HepG2 (cell line): ENCODE data around the gene RAPGEF6. TPM values are rescaled to one million over a fixed set of nuclear protein-coding genes. Genes with fewer than 3 reads are reported as not detected.

ENCODE experiments used
- AGO2 ChIP-seq: fragments of 200-400 bp; formaldehyde crosslinking; optimal IDR thresholded peaks from 2 replicates; pipeline ENCODE3; 2017; ENCODE audit warnings: mild to moderate bottlenecking, low read depth, low read length, moderate library complexity
- ARNT ChIP-seq: fragments of 450-650 bp; IDR thresholded peaks from 2 replicates; pipeline ENCODE4 v1.6.1; 2017
- BRCA1 ChIP-seq: sonication (generic); formaldehyde crosslinking; IDR thresholded peaks from 2 replicates; pipeline ENCODE4 v1.4.0; 2020; ENCODE audit warnings: missing genetic modification reagents
- KAT7 ChIP-seq: IDR thresholded peaks from 2 replicates; pipeline ENCODE4 v1.6.1; 2018; ENCODE audit warnings: borderline replicate concordance, missing compliant biosample characterization
- KDM1A ChIP-seq: IDR thresholded peaks from 2 replicates; pipeline ENCODE4 v1.6.1; 2016; ENCODE audit warnings: missing compliant biosample characterization
- RBFOX2 ChIP-seq: fragments of 200-400 bp; formaldehyde crosslinking; IDR thresholded peaks from 2 replicates; pipeline ENCODE4 v1.6.1; 2017; ENCODE audit warnings: low read depth, mild to moderate bottlenecking, low read length
- REXO4 ChIP-seq: sonication (generic); formaldehyde crosslinking; IDR thresholded peaks from 2 replicates; pipeline ENCODE4 v1.8.0; 2022; ENCODE audit warnings: missing genetic modification reagents, mild to moderate bottlenecking, borderline replicate concordance
- SATB2 ChIP-seq: sonication (generic); formaldehyde crosslinking; IDR thresholded peaks from 2 replicates; pipeline ENCODE4 v1.5.0; 2020; ENCODE audit warnings: missing genetic modification reagents
- SIN3A ChIP-seq: IDR thresholded peaks from 2 replicates; pipeline ENCODE4 v1.6.1; 2011; ENCODE audit warnings: low read depth, mild to moderate bottlenecking, control low read depth, low read length, borderline replicate concordance
- SMC3 ChIP-seq: IDR thresholded peaks from 2 replicates; pipeline ENCODE4 v1.6.1; 2011; ENCODE audit warnings: low read length, improper control_type of control experiment
- SNAPC2 ChIP-seq: sonication (generic); formaldehyde crosslinking; IDR thresholded peaks from 2 replicates; pipeline ENCODE4 v1.8.1; 2022; ENCODE audit warnings: mild to moderate bottlenecking, missing genetic modification reagents
- SRF ChIP-seq: IDR thresholded peaks from 2 replicates; pipeline ENCODE4 v1.6.1; 2011; ENCODE audit warnings: mild to moderate bottlenecking, low read depth, low read length, moderate library complexity
- TBX3 ChIP-seq: fragments of 450-650 bp; IDR thresholded peaks from 2 replicates; pipeline ENCODE4 v1.6.1; 2017; ENCODE audit warnings: antibody characterized with exemption, mild to moderate bottlenecking, inconsistent platforms, borderline replicate concordance
- TEAD2 ChIP-seq: sonication (generic); formaldehyde crosslinking; IDR thresholded peaks from 2 replicates; pipeline ENCODE4 v1.9.0; 2021; ENCODE audit warnings: missing genetic modification reagents
- ZBTB20 ChIP-seq: sonication (generic); formaldehyde crosslinking; IDR thresholded peaks from 2 replicates; pipeline ENCODE4 v1.8.1; 2023; ENCODE audit warnings: missing genetic modification reagents, low read depth, mild to moderate bottlenecking, borderline replicate concordance
- ZFP36L1 ChIP-seq: sonication (generic); formaldehyde crosslinking; IDR thresholded peaks from 2 replicates; pipeline ENCODE4 v1.8.0; 2022; ENCODE audit warnings: mild to moderate bottlenecking, missing genetic modification reagents, moderate library complexity
- ZFP62 ChIP-seq: sonication (generic); formaldehyde crosslinking; IDR thresholded peaks from 2 replicates; pipeline ENCODE4 v1.4.0; 2020; ENCODE audit warnings: missing genetic modification reagents
- ZMYM2 ChIP-seq: sonication (generic); formaldehyde crosslinking; IDR thresholded peaks from 2 replicates; pipeline ENCODE4 v1.8.0; 2022; ENCODE audit warnings: mild to moderate bottlenecking, missing genetic modification reagents
- ZNF24 ChIP-seq: fragments of 450-650 bp; IDR thresholded peaks from 2 replicates; pipeline ENCODE4 v1.6.1; 2017; ENCODE audit warnings: antibody characterized with exemption, mild to moderate bottlenecking
- ZNF335 ChIP-seq: sonication (generic); formaldehyde crosslinking; IDR thresholded peaks from 2 replicates; pipeline ENCODE4 v1.4.0; 2020; ENCODE audit warnings: missing genetic modification reagents
- ZNF446 ChIP-seq: sonication (generic); formaldehyde crosslinking; IDR thresholded peaks from 2 replicates; pipeline ENCODE4 v1.5.0; 2020; ENCODE audit warnings: mild to moderate bottlenecking, missing genetic modification reagents
- ZNF562 ChIP-seq: sonication (generic); formaldehyde crosslinking; IDR thresholded peaks from 2 replicates; pipeline ENCODE4 v1.8.0; 2022; ENCODE audit warnings: missing genetic modification reagents, borderline replicate concordance
- ZNF564 ChIP-seq: sonication (generic); formaldehyde crosslinking; IDR thresholded peaks from 2 replicates; pipeline ENCODE4 v1.8.1; 2023; ENCODE audit warnings: mild to moderate bottlenecking, missing genetic modification reagents
- ZNF644 ChIP-seq: IDR thresholded peaks from 2 replicates; pipeline ENCODE4 v1.6.1; 2016; ENCODE audit warnings: low read depth
- ZNF672 ChIP-seq: sonication (generic); formaldehyde crosslinking; IDR thresholded peaks from 2 replicates; pipeline ENCODE4 v1.8.1; 2022; ENCODE audit warnings: missing genetic modification reagents
- polyA plus RNA-seq, 8 experiments: library from polyadenylated mRNA; depleted of rRNA in 3 of 8; stranded (reverse) in 7 of 8; unstranded in 1 of 8; fragments of >200 nt; fragmentation: Illumina TruSeq in 4 of 8; extraction: Trizol in 4 of 8; gene quantifications; 2 replicates each; pipeline versions ENCODE4 v1.2.1 to v1.2.3, GENCODE V29; 2011 to 2016; ENCODE audit warnings: low read depth in 4 of 8, missing spikeins in 1 of 8, mixed read lengths in 1 of 8; ENCODE audit not compliant: insufficient read depth in 1 of 8
- total RNA-seq, 5 experiments: library from RNA; depleted of rRNA; stranded (reverse); fragments of >200 nt; fragmentation: Illumina TruSeq; extraction: Trizol; gene quantifications; 2 replicates each; pipeline ENCODE4 v1.2.3, GENCODE V29; 2016; ENCODE audit warnings: low read depth in 1 of 5
- TF ChIP-seq, protein P1 (sequence below): IDR thresholded peaks from 2 replicates; pipeline ENCODE4 v1.4.0; 2020; ENCODE audit warnings: mild to moderate bottlenecking, missing genetic modification reagents
- TF ChIP-seq, protein P2 (sequence below): sonication (generic); formaldehyde crosslinking; IDR thresholded peaks from 2 replicates; pipeline ENCODE4 v1.5.0; 2020; ENCODE audit warnings: mild to moderate bottlenecking, missing genetic modification reagents, borderline replicate concordance
- TF ChIP-seq, protein P3 (sequence below): sonication (generic); formaldehyde crosslinking; IDR thresholded peaks from 2 replicates; pipeline ENCODE4 v1.4.0; 2020; ENCODE audit warnings: missing genetic modification reagents

The RAPGEF6 gene
- total and polyA plus RNA-seq, 2 of the 13 experiments (the other 11 are each of a cell fraction or from before 2014, with no cell fraction given): 7.7 to 24.6 TPM

DNA sequence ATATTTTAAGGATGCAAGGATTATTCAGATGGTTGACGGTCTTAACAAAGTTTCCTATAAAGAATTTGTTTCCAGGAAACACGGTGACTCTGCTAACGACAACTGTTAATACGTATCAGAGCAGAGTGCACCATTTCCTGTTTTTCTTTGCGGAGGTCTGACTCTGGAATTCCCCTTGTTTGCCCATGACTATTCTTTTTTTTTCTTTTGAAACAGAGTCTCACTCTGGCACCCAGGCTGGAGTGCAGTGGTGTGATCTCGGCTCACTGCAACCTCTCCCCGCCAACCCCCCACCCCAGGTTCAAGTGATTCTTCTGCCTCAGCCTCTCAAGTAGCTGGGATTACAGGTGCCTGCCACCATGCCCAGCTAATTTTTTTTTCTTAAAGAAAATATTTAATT, 255.3 kb downstream of the RAPGEF6 start (continued):
- TF ChIP-seq TEAD2 (CRISPR knock-in tag) (no peak), AGO2 (no peak), ZNF446 (CRISPR knock-in tag) (no peak), ZNF564 (CRISPR knock-in tag) (no peak), SNAPC2 (CRISPR knock-in tag) (no peak), RBFOX2 (no peak), BRCA1 (CRISPR knock-in tag) (no peak), ARNT (no peak), ZFP36L1 (no peak), SATB2 (CRISPR knock-in tag) (no peak), ZNF24 (no peak), ZNF644 (CRISPR knock-in tag) (peak; percentile 34; the same call in 1 of the 2 replicates), ZFP62 (no peak), SMC3 (no peak), SRF (no peak), KDM1A (no peak), KAT7 (CRISPR knock-in tag) (no peak), ZMYM2 (no peak), REXO4 (no peak), SIN3A (no peak), ZBTB20 (CRISPR knock-in tag) (no peak), ZNF672 (CRISPR knock-in tag) (no peak), ZNF562 (CRISPR knock-in tag) (no peak), ZNF335 (CRISPR knock-in tag) (no peak), TBX3 (no peak)
- TF ChIP-seq, protein P1, sequence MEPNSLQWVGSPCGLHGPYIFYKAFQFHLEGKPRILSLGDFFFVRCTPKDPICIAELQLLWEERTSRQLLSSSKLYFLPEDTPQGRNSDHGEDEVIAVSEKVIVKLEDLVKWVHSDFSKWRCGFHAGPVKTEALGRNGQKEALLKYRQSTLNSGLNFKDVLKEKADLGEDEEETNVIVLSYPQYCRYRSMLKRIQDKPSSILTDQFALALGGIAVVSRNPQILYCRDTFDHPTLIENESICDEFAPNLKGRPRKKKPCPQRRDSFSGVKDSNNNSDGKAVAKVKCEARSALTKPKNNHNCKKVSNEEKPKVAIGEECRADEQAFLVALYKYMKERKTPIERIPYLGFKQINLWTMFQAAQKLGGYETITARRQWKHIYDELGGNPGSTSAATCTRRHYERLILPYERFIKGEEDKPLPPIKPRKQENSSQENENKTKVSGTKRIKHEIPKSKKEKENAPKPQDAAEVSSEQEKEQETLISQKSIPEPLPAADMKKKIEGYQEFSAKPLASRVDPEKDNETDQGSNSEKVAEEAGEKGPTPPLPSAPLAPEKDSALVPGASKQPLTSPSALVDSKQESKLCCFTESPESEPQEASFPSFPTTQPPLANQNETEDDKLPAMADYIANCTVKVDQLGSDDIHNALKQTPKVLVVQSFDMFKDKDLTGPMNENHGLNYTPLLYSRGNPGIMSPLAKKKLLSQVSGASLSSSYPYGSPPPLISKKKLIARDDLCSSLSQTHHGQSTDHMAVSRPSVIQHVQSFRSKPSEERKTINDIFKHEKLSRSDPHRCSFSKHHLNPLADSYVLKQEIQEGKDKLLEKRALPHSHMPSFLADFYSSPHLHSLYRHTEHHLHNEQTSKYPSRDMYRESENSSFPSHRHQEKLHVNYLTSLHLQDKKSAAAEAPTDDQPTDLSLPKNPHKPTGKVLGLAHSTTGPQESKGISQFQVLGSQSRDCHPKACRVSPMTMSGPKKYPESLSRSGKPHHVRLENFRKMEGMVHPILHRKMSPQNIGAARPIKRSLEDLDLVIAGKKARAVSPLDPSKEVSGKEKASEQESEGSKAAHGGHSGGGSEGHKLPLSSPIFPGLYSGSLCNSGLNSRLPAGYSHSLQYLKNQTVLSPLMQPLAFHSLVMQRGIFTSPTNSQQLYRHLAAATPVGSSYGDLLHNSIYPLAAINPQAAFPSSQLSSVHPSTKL (CRISPR knock-in tag): peak; percentile 73
- TF ChIP-seq, protein P2, sequence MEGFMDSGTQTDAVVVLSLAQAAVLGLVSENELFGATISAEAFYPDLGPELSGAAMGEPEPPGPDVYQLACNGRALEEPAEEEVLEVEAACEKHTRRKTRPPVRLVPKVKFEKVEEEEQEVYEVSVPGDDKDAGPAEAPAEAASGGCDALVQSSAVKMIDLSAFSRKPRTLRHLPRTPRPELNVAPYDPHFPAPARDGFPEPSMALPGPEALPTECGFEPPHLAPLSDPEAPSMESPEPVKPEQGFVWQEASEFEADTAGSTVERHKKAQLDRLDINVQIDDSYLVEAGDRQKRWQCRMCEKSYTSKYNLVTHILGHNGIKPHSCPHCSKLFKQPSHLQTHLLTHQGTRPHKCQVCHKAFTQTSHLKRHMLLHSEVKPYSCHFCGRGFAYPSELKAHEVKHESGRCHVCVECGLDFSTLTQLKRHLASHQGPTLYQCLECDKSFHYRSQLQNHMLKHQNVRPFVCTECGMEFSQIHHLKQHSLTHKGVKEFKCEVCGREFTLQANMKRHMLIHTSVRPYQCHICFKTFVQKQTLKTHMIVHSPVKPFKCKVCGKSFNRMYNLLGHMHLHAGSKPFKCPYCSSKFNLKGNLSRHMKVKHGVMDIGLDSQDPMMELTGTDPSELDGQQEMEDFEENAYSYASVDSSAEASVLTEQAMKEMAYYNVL: peak; percentile 80; the same call in 1 of the 2 replicates
- TF ChIP-seq, protein P3, sequence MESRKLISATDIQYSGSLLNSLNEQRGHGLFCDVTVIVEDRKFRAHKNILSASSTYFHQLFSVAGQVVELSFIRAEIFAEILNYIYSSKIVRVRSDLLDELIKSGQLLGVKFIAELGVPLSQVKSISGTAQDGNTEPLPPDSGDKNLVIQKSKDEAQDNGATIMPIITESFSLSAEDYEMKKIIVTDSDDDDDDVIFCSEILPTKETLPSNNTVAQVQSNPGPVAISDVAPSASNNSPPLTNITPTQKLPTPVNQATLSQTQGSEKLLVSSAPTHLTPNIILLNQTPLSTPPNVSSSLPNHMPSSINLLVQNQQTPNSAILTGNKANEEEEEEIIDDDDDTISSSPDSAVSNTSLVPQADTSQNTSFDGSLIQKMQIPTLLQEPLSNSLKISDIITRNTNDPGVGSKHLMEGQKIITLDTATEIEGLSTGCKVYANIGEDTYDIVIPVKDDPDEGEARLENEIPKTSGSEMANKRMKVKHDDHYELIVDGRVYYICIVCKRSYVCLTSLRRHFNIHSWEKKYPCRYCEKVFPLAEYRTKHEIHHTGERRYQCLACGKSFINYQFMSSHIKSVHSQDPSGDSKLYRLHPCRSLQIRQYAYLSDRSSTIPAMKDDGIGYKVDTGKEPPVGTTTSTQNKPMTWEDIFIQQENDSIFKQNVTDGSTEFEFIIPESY (CRISPR knock-in tag): no peak
